HT1080 (cell line): ENCODE results near the gene LRRC4B. TPM values are rescaled to one million over a fixed set of nuclear protein-coding genes. Genes with fewer than 3 reads are reported as not detected.

Experiments used
- DNase-seq: peaks from one replicate; pipeline ENCODE4 v3.0.0-alpha.2; 2015; ENCODE audit warnings: low read depth
- total RNA-seq: library from RNA; depleted of rRNA; stranded (reverse); fragments of >200 nt; shearing (Covaris generic); gene quantifications from 2 replicates; pipeline ENCODE4 v1.2.3, GENCODE V29; 2014

LRRC4B gene
- total RNA-seq, 1 experiment from 2014 or later = 0.08 TPM

DNA sequence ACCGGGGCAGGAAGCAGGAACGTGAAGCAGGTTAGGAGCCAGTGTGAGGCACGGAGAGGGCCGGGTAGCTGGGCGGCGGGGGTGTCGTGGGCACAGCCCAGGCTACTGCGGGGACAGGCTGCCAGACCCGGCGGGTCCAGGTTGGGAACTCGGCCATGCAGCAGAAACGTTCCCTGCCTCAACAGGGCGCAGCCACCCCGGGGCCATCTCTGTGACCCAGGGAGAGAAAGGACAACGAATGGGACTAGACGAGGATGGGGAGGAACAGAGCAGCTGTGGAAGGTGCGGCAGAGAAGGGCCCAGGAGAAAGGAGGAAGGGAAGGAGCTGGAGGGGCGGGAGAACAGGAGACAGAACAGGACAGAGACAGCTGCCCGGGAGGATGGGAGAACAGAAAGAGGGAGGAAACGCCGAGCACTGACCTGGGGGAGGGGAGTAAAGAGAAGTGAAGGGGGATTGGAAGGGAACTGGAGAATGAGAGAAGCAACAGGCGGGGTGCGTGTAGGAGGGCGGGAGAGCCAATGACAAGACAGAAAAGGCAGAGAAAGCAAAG is 78.7 kb downstream of the LRRC4B start:
- DNase-seq = no peak

DNA sequence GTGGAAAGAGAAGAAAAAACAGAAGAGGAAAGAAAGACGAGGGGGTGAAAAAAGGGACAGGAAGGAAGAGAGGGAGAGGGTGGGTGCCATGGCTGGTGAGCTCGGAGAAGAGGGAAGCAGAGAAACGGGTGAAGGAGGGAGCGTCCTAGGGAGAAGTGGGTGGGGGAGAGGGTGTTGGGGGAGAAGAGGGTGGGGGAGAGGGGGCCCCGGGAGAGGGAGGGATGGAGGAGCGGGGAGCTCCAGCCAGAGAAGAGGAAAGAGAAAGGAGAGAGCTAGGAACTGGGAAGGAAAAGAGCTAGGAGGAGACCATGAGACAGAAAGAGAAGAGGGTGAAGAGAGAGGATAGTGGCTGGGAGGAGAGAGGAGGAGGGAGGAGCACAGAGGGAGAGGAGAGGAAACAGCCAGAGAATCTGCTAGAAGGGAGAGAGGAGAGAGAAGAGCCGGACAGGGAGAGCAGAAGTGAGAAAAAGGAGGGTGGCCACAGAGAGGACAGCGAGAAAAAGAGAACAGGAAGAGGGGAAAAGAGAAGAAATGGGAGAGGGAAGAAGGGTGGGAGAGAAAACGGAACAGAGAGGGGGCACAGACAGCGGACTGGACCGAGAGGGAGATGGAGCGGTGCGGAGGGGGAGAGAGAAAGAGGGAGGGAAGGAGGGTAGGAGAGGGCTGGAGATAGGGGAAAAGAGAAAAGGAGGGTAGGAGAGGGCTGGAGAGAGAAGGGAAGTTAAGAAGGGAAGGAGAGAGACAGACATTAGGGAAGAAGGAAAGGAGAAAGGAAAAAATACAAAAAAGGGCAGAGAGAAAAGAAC is 79.6 kb downstream of the LRRC4B start:
- DNase-seq = no peak

DNA sequence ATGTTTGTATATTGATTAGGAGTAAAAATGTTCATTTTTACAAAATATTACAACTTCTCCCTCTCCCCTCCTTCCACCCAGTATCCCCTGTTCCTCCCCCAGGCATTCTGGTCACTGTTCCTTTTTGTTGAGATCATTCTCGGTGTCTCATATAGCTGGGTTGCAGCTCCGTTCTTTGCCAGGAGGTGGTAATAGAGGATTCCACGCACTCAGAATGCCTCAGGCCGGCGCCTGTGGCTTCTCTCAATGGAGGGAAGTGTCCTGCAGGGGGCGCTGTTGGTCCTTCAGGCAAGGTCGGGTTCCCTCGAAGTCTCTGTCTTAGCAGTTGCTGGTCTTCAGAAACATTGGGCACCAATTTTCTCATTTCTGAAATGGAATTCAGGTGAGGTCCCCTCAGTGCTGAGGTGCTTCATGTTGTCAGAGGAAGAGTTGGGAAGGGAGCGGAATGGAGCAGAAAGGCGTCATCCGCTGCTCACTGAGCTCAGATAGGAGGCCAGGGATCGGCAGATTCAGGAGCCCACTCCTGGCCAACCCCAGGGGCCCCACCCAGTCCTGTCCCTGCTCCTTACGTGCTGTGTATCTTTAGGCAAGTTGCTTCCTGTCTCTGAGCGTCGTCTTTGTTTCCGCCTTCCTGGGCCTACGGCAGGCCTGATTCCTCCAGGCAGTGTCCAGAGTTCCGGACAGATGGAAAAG is 81.3 kb downstream of the LRRC4B start:
- DNase-seq = peak; percentile 70

DNA sequence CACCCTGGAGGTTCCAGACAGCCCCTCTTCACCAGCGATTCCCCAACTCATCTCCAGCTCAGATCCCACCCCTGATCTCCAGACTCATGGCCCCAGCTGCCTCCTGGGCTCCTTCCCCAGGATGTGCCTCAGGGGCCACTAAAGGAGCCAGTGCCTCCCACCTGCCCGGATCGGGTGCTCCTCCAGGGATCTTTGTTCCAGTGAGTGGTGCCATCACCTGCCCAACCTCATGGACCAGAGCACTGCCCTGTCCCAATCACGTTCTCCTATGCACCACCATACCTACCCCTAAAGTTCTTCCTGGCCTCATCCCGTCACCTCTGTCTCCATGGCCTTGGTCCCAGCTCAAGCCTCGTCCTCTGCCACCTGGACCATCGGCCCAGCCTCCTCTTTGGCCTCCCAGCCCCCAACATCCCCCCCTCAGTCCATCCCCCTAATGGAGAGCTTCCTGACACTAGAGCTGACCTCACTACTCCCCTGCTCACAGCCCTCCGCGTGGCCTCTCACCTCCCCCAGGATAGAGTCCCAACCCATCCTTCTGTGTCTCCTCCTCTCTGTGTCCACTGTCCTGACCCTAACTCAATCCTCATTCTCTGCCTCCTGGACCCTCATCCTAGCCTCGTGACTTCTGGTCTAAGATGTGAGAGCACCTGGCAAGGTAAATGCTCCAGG is 82.8 kb downstream of the LRRC4B start:
- DNase-seq = no peak

DNA sequence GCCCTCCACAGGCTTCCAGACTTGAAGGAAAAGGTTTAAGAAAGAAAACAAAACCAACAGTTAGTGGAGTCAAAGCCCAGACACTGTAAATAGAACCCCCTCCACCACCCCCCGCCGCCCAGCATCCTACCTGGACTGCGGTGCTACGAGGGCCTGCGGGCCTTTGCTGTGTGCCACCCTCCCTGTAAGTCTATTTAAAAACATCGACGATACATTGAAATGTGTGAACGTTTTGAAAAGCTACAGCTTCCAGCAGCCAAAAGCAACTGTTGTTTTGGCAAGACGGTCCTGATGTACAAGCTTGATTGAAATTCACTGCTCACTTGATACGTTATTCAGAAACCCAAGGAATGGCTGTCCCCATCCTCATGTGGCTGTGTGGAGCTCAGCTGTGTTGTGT is 85.3 kb downstream of the LRRC4B start:
- no peak for DNase-seq

DNA sequence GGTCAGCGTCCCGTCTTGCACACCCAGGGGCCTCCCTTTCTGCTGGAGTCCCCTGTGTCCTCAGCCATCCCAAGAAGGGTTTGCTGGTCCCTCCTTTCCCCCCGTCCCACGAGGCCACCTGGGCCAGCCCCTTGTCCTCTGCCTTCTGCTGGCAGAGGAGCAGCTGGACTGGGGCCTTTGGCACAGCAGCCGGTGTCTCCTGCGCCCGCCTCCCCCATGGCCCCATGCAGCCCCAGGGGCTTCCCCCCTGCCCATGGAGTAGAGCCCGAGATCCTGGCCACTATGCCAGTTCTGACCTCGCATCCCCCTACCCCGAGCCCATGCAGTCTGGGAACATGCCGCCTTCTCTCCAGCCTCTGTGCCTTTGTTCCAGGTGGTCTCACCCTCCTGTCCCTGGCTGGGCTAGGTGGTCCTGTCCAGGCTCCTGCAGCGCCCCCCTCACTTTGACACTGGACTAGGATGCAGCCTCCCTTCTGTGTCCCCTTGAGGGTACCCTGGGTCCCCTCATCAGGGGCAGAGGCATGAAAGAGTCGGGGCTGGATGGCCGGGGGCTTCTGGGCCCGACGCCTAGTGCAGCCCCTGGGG is 85.9 kb downstream of the LRRC4B start:
- DNase-seq = no peak

DNA sequence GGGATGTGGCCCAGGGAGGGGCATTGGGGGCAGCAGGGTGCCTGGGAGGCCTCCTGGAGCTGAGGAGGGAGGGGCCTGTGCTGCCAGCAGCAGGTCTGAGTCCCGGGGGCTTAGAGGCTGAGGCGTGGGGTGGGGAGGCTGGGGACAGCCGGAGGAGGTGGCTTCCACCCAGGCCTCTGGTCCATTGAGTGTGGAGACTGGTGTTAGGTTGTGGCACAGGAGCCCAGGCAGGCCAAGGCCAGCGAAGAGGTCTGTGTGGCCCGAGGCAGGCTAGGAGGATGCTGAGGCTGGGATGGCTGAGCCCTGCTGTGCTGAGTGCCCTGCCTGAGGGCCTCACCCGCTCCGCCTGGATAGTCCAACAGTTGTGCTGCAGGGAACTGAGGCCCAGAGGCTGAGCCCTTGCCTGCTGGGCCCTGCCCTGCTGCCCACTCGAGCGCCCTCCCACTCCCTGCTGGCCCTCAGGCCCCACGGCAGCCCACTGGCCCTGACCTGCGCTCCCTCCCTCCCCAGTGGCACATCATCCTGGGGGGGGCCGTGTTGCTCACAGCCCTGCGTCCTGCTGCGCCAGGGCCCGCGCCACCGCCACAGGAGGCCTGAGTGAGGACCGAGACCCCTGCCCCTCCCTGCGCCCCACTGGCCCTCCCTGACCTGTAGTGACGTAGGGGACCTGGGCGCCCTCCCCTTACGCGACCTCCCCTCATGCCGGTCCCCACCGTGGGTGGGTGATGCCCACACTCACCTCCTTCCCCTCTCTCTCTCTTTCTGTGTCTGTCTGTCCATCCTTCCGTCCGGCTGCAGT is 86.7 kb downstream of the LRRC4B start:
- no peak for DNase-seq

DNA sequence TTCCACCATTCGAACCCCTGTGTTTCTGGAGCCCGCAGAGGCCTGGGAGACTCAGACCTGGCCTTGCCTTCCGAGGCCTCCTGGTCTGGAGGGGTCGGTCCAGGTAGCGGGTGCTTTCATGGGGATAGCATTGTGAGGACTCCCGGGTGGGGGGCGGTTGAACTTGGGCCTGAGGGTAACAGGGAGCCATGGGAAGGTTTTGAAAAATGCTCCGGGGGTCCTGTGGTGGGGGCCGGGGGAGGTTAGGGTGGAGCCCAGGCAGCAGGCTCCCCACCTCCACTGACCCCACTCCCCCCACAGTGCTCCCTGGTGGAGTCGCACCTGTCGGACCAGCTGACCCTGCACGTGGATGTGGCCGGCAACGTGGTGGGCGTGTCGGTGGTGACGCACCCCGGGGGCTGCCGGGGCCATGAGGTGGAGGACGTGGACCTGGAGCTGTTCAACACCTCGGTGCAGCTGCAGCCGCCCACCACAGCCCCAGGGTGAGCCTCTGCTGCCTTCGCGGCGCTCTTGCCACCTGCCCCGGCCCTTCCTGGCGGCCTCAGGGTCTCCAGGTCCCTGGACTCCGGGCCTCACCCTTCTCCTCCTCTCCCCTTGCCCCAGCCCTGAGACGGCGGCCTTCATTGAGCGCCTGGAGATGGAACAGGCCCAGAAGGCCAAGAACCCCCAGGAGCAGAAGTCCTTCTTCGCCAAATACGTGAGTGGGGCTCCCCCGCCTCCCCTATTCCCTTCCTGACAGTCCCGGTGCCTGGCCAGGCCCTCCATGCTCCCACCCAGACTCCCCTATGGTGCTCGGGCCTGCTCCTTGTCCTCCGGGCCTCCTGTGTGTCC is 87.7 kb downstream of the LRRC4B start:
- DNase-seq = no peak

DNA sequence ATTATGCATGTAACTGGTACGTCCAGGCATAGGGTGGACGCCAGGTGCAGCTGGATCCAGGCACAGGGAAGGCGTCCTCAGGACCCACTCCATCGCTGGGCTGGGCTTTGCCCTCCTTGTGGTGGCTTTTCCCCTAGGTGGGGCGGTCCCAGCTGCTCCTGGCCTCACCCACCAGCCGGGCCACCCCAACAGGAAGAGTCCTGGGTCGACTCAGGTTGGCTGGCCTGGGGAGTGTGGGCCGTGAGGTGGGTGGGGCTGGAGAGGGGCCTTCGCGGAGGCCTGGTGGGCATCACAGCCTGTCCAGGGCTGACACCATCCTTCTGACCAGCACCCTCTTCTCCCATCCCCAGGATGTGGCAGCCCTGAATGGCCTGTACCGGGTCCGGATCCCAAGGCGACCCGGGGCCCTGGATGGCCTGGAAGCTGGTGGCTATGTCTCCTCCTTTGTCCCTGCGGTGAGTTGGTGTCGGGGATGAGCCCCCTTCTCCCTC is 88.4 kb downstream of the LRRC4B start:
- DNase-seq = no peak

DNA sequence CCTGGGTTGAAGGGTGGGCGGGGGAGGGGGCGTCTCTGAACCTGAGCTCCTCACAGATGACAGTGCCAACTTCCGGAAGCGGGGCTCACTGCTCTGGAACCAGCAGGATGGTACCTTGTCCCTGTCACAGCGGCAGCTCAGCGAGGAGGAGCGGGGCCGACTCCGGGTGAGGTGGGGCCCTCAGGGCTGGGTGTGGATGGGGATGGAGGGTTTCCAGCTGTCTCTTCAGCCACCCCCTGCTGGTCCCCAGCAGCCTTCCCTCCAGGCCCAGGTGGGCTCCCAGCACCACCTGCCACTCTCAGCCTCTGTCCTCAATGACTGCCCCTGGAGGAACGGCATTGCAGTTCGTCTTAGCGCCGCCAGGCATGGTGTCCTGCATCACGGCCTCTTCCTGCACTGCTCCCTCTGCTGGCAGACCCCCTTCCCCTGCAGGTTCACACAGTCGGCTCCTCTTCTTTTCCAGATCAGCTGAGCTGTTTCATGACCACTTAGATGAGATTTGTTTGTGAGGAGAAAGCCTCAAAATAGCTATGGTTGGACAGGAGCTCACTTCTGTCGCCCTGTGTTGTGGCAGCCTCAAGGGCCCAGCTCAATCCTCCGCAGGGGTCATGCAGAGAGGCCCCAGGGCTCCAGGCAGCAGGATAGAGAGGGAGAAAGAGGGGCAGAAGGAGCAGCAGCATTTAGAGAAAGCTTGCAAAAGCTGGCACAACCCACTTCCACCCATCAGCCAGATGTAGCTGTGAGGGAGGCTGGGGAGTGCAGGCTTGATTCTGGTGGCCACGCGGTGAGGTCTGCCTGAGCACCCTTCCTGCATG is 89.1 kb downstream of the LRRC4B start:
- DNase-seq = peak; percentile 32

DNA sequence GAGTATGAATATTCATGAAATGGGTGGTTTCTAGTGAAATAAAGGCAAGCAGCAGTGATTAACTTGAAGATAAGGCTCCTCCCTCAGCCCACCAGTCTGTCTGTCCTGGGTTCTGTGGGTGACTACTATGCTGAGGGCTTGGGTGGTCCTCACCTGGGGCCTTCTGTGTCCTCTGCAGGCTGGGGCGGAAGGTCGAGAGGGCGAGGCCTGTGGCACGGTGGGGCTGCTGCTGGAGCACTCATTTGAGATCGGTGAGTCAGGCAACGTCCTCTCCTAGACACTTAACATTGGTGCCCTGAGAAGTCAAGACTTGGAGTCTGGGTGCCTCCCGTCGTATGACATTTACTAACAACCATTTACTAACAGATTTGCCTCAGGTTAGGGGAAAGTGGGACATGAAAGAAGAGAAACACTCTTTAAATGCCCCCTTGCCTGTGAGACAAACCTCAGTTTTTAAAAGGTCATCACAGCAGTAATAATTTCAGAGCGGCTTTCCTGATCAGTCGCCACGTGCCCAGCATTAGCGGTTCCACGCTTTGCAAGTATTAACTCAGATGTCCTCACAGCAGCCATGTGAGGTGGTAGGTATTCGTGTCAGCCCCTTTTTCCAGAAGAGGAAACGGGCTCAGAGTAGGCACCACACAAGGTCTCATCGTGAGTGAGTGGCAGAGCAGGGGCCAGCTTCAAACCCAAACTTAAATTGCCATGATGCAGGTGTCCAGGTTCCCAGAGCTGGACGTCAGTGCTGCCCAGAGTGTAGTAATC is 90.3 kb downstream of the LRRC4B start:
- DNase-seq = no peak

DNA sequence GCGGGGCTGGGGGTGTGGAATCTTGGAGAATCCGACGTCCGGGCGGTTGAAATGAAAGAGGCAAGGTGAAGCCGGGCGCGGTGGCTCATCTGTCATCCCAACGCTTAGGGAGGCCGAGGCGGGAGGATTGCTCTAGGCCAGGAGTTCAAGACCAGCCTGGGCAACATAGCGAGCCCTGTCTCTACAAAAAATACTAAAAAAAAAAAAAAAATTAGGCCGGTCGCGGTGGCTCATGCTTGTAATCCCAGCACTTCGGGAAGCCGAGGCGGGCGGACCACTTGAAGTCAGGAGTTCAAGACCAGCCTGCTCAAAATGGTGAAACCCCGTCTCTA is 91.4 kb downstream of the LRRC4B start:
- DNase-seq = no peak

DNA sequence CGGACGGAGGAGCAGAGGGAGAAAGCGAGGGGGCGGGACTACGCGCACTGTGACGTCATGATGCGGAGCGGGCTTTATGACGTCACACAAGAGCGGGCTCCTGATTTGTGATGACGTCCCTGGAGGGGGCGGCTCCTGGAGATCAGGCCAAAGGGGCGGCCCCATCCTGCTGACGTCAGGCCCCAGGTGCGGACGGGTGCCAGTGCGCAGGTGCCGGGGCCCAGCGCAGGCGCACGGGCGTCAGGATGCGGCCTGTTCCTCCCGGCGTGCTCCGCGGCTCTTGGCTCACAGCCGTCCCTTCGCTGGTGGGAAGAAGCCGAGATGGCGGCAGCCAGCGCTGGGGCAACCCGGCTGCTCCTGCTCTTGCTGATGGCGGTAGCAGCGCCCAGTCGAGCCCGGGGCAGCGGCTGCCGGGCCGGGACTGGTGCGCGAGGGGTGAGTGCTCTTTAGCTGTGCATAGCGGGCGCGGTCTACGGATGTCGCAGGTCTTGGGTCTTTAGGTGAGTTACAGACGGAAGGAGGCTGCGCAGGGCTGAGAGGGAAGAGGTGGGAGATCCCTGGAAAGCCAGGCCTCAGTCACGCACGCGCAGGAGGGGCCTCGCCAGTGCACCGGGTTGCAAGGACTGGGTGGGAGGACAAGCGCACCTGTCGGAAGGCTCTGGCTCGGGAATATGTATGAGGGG is 91.9 kb downstream of the LRRC4B start, which contains the start of the genes EMC10 and GARIN5A:
EMC10 (plus strand) TSS at position 284 of the 683 bp plus-strand sequence; CDS start at position 322, 38 bp downstream.
GARIN5A (minus strand) TSS at position 625 of the 683 bp plus-strand sequence; CDS start at position 165, 460 bp downstream.
- peak; percentile 84 for DNase-seq

DNA sequence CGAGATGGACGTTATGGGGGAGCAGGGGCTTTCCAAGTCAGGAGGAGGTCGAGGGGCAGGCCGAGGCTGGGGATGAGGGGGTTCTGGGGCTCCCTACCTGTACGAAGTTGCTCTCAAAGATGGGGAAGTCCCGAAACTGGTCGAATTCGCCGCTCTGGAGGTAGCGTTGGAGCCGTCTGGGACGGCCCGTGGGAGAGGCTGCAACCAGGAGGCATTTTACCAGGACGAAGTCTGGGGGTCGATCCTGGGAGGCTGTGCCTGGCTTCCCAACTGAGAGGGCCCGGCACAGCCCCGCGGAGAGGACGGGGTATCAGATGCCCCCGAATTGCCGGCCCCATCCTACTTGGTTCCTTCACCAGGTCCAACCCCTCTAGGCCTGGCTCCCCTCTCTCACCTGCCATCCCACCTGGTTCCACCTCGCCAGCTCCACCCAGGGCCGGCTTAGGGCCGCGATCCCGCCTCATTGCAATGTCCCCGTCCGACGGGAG is 92.5 kb downstream of the LRRC4B start:
- DNase-seq = no peak

DNA sequence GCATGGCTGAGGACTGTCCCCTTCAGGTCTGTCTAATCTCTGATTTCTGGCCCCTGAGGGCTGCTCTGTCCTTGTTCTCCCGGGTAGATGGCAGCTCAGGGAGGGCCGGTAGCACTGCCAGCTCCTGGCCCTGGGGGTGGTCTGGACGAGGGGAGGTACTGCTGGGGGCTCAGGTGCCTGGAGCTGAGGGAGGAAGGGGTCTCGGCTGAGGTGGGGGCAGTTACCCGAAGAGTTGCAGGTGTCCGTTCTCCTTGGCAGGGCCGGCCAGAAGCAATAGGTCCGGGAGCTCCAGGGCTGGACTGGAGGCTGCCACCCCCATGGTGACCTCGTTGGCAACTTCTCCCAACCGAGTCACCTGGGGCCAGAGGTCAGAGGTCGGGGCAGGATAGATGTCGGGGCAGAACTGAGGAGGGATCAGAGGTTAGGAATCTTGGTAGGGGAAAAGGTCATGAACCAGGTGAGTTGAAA is 93.1 kb downstream of the LRRC4B start:
- no peak for DNase-seq

DNA sequence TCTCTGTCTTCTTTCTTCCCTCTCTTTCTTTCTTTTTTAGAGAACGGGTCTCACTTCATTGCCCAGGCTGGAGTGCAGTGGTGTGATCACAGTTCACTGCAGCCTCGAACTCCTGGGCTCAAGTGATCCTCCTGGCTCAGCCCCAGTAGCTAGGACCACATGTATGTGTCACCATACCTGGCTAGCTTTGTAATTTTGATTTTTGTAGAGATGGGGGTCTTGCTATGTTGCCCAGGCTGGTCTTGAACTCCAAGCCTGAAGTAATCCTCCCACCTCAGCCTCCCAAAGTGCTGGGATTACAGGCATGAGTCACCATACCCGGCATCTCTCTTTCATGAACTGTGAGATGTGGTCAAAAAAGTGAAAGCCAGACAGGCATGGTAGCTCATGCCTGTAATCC is 94.9 kb downstream of the LRRC4B start:
- DNase-seq = peak; percentile 40

DNA sequence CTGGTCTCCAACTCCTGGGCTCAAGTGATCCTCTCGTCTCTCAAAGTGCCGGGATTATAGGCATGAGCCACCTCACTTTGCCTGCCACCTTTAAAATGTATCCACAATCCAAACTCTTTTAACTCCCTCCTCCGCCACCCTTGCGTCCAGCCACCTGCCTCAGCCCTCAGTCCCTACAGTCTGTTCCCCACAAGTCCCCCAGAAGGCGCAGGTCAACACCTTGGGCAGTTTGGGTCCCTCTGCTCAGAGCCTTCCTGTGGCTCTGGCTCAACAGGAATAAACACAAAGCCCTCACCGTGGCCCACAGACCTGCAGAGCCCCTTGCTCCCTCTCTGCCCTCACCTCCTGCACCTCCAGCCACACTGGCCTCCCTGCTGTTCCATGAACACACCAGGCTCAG is 99.4 kb downstream of the LRRC4B start:
- no peak for DNase-seq
